Glutamatergic neuron (in vitro differentiated cells): ENCODE measurements around the gene ANGEL1. TPM values are rescaled to one million over a fixed set of nuclear protein-coding genes. Genes with fewer than 3 reads are reported as not detected.

Source experiments
- DNase-seq: peaks from one replicate; pipeline ENCODE4 v3.0.0; 2022
- H3K27ac Mint-ChIP-seq: one replicate; pipeline ENCODE4 v1.8.0; 2020; ENCODE audit warnings: mild to moderate bottlenecking, mixed read lengths, inconsistent platforms; ENCODE audit not compliant: unreplicated experiment
- H3K27me3 Mint-ChIP-seq: one replicate; pipeline ENCODE4 v1.8.0; 2020; ENCODE audit warnings: mild to moderate bottlenecking, moderate library complexity, mixed read lengths, inconsistent platforms; ENCODE audit not compliant: unreplicated experiment
- H3K36me3 Mint-ChIP-seq: one replicate; pipeline ENCODE4 v1.8.0; 2020; ENCODE audit warnings: mild to moderate bottlenecking, mixed read lengths, inconsistent platforms; ENCODE audit not compliant: unreplicated experiment
- H3K4me1 Mint-ChIP-seq: one replicate; pipeline ENCODE4 v1.8.0; 2020; ENCODE audit warnings: mild to moderate bottlenecking, low read depth, mixed read lengths, inconsistent platforms; ENCODE audit not compliant: unreplicated experiment
- H3K4me3 Mint-ChIP-seq: one replicate; pipeline ENCODE4 v1.8.0; 2020; ENCODE audit warnings: mild to moderate bottlenecking, mixed read lengths, inconsistent platforms; ENCODE audit not compliant: unreplicated experiment
- H3K9me3 Mint-ChIP-seq: one replicate; pipeline ENCODE4 v1.8.0; 2020; ENCODE audit warnings: mild to moderate bottlenecking, moderate library complexity, mixed read lengths, inconsistent platforms; ENCODE audit not compliant: unreplicated experiment
- CTCF ChIP-seq: fragments of 200-600 bp; sonication (generic); IDR thresholded peaks from one replicate; pipeline ENCODE4 v1.5.0; 2021; ENCODE audit not compliant: partially characterized antibody, unreplicated experiment
- total RNA-seq: library from RNA; stranded (reverse); fragmentation: NEBNext Ultra II Directional; extraction: Animal tissue kit (Norgen Biotek cat#: 25700); gene quantifications from one replicate; pipeline ENCODE4 v1.2.1, GENCODE V29; 2021; ENCODE audit not compliant: unreplicated experiment

The ANGEL1 gene
- total RNA-seq, 1 donor from 2014 or later = 13.6 TPM

GRCh38 chr14:76826122-76826521, 13.4 kb upstream of the ANGEL1 start, which contains the start of gene LRRC74A:
TSS of gene LRRC74A (plus strand) at chr14:76826408. CDS start at chr14:76826698, 290 bp downstream.
- no peak for TF ChIP-seq CTCF
- Mint-ChIP-seq H3K4me1 (peaks cover 24% of the 10 kb centered on the region), H3K9me3 (no peaks in the 10 kb centered on the region), H3K36me3 (peaks cover 4% of the 10 kb centered on the region), H3K27ac (no peak within 1 kb of the TSS), H3K27me3 (peaks cover 4% of the 10 kb centered on the region), H3K4me3 (no peak within 1 kb of the TSS)
- DNase-seq = no peak

GRCh38 chr14:76820700-76821099, 8.0 kb upstream of the ANGEL1 start:
- Mint-ChIP-seq H3K36me3 (peaks cover 13% of the 10 kb centered on the region), H3K27me3 (peaks cover 4% of the 10 kb centered on the region), H3K4me3 (no peak overlapping the region), H3K4me1 (no peaks in the 10 kb centered on the region), H3K9me3 (peaks cover 3% of the 10 kb centered on the region), H3K27ac (peak overlapping the region; percentile 69)
- DNase-seq = no peak
- no peak for TF ChIP-seq CTCF

- peaks cover 12% of the 10 kb centered on the region for H3K4me1 Mint-ChIP-seq
- H3K27me3 Mint-ChIP-seq = peaks cover 7% of the 10 kb centered on the region
- no peak for TF ChIP-seq CTCF
- H3K9me3 Mint-ChIP-seq = peaks cover 7% of the 10 kb centered on the region
- DNase-seq = no peak
- no peak overlapping the region for H3K27ac Mint-ChIP-seq
- H3K4me3 Mint-ChIP-seq = no peak overlapping the region
- no peaks in the 10 kb centered on the region for H3K36me3 Mint-ChIP-seq
Measured at GRCh38 chr14:76814726-76815645, 2.3 kb upstream of the ANGEL1 start.

GRCh38 chr14:76812093-76812421, 625 bp downstream of the ANGEL1 start:
- peaks cover 7% of the 10 kb centered on the region for H3K9me3 Mint-ChIP-seq
- H3K4me3 Mint-ChIP-seq = peak overlapping the region; percentile 97
- peaks cover 18% of the 10 kb centered on the region for H3K4me1 Mint-ChIP-seq
- H3K36me3 Mint-ChIP-seq = peaks cover 3% of the 10 kb centered on the region
- peak overlapping the region; percentile 93 for H3K27ac Mint-ChIP-seq
- peaks cover 5% of the 10 kb centered on the region for H3K27me3 Mint-ChIP-seq
- no peak for TF ChIP-seq CTCF
- no peak for DNase-seq

GRCh38 chr14:76811561-76811960, 1.1 kb downstream of the ANGEL1 start:
- peaks cover 18% of the 10 kb centered on the region for H3K4me1 Mint-ChIP-seq
- peaks cover 7% of the 10 kb centered on the region for H3K9me3 Mint-ChIP-seq
- H3K4me3 Mint-ChIP-seq = peak overlapping the region; percentile 97
- TF ChIP-seq CTCF = no peak
- peak overlapping the region; percentile 93 for H3K27ac Mint-ChIP-seq
- H3K27me3 Mint-ChIP-seq = peaks cover 5% of the 10 kb centered on the region
- peaks cover 5% of the 10 kb centered on the region for H3K36me3 Mint-ChIP-seq
- no peak for DNase-seq
